GM20431 (cell line): ENCODE measurements around the gene PICALM.
"Not testable (repeated sequence)": the region's sequence is repeated elsewhere in the genome, so short reads cannot be mapped to it uniquely, and the experiment has no call there.

Experiments used
- in situ Hi-C: fragments of 300-500 bp; cut with MseI, MboI; formaldehyde crosslinking; loops from one replicate; pipeline ENCODE4 v1.15.0; 2020; ENCODE audit warnings: low sequenced_read_pairs; ENCODE audit not compliant: unreplicated experiment

Gene PICALM

GRCh38 chr11:86003654-86004053 lies 65.2 kb downstream of the PICALM start:
- in situ Hi-C loops: no loop called here

DNA sequence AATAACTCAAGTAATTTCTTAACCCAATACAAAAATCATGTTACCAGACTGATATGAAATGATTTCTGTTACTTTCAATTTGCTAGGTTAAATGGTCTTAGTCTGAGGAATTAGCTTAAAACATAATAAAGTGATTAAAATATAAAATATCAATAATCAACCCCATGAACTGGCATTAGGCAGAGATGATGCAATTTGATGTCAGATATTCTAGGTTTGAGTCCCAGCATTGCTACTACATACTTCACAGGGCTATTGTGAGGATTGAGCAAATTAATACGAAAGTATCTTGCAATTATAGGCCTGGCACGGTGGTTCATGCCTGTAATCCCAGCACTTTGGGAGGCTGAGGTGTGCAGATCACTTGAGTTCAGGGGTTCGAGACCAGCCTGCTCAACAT lies 66.5 kb downstream of the PICALM start:
- in situ Hi-C loops: no loop called here

- in situ Hi-C loops: no loop called here
Observed at GRCh38 chr11:85991508-85991907, 77.4 kb downstream of the PICALM start.

- in situ Hi-C loops: no loop called here
Observed at GRCh38 chr11:85989746-85990145, 79.1 kb downstream of the PICALM start.

- in situ Hi-C loops: no loop called here
Observed at GRCh38 chr11:85988780-85989179, 80.1 kb downstream of the PICALM start.

DNA sequence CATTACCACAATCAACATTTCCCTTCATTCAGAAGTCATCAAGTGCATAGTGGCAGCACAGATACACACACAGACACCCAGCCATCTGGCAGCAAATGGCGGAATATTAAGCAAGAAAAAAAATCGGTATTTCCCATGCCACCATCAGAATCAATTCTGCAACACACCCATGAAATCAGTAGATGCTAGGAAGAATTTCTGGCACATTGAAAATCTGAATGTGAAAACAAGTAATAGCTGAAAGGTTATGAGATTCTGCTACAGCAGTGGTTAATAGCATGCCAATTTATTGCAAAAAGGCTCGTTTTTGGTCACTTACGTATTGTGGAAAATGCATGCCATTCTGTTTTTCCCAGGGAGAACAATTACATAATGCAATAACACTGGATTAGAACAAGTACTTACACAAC lies 91.1 kb downstream of the PICALM start:
- in situ Hi-C loops: no loop called here

- in situ Hi-C loops: no loop called here
Observed at GRCh38 chr11:85976525-85976924, 92.4 kb downstream of the PICALM start.

DNA sequence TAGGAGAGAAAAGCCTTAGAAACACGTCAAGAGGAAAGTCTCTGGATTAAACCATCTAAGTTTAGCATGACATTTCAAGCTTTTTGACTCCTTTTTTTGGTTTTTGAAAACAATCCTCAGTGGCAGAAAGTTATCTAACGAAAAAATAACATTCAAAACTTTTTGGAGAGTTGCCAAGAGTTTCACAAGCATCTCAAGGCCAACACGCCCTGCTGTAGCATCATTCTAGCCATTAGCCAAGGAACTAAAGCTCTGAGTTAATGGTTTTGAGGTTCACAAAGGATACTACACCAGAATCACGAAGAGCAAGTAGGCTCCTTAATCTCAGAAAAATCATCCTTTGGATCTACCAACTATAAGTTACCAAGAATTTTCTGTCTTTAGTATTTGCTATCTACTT lies 94.8 kb downstream of the PICALM start:
- in situ Hi-C loops: no loop called here

DNA sequence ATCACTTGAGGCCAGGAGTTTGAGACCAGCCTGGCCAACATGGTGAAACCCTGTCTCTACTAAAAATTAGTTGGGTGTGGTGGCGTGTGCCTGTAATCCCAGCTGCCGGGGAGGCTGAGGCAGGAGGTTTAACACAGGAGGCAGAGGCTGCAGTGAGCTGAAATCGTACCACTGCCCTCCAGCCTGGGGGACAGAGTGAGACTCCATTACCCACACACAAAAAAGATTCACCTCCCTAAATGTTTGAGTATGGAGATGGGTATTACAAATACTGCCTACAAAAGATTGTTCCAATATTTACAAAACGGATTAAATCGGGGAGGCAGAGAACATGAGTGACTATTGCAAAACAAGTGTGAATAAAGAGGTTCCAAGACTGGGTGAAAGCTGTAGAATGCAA lies 98.3 kb downstream of the PICALM start:
- in situ Hi-C loops: no loop called here

DNA sequence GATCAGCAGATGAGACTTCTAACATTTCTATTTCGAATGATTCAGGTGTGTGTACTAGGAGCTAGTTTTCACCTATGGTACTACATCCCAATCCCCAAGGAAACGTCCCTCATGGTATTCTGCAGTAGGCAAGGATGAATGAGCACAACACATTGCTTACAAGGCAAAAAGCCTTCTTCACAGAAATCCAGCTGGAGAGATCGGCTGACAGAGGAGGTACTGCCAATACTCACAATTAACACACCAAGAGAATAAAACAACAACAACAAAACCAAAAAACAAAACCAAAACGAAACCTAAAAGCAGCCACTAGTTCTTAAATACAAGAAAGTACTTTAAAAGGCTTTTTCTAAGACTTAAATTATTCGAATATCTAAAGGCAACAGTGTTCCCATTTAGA lies 101.4 kb downstream of the PICALM start:
- in situ Hi-C loops: no loop called here

- in situ Hi-C loops: no loop called here
Observed at GRCh38 chr11:85965202-85965601, 103.7 kb downstream of the PICALM start.

GRCh38 chr11:85961930-85962363 lies 106.9 kb downstream of the PICALM start:
- in situ Hi-C loops: no loop called here

GRCh38 chr11:85961130-85961529 lies 107.8 kb downstream of the PICALM start:
- in situ Hi-C loops: no loop called here

DNA sequence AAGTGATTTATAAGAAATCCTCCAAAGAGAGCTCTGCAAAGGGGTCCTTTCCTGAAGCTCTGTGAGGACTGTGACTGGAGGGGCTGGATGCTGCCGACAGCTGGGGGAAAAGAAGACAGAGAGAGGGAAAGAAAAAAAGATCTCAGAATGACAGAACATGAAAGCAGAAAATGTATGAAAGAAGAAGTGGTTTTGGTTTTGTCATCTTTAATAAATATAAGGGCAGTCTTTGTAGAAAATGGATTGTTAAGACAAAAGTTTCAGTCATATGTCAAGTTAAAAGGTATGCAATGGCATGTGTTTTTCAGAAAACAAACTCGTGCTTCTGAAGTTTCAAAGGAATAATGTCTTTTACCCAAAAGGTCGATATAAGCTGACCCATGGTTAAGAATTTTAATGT lies 108.2 kb downstream of the PICALM start:
- in situ Hi-C loops: no loop called here

DNA sequence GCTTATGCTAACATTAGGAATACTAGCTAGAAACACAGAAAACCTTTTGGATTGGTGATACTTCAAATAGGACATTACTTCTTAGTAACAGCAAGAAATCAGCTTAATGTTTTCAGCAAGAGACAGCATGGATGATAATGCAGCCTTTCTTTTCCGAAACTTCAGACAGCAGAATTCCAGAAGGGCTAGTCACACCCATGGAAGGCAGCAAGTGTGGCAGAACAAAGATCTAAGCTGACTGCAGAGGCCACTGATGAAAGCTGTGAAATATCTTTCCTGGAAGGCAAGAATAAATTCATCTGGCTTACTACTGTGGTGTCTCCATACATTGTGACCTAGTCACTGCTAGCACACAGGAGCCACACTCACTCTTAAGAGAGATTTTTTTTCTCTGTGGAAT lies 113.4 kb downstream of the PICALM start:
- in situ Hi-C loops: no loop called here

- in situ Hi-C loops: no loop called here
Observed at GRCh38 chr11:85953491-85954143, 115.3 kb downstream of the PICALM start.

GRCh38 chr11:85952108-85952485 lies 116.8 kb downstream of the PICALM start:
- in situ Hi-C loops: not testable (repeated sequence)

DNA sequence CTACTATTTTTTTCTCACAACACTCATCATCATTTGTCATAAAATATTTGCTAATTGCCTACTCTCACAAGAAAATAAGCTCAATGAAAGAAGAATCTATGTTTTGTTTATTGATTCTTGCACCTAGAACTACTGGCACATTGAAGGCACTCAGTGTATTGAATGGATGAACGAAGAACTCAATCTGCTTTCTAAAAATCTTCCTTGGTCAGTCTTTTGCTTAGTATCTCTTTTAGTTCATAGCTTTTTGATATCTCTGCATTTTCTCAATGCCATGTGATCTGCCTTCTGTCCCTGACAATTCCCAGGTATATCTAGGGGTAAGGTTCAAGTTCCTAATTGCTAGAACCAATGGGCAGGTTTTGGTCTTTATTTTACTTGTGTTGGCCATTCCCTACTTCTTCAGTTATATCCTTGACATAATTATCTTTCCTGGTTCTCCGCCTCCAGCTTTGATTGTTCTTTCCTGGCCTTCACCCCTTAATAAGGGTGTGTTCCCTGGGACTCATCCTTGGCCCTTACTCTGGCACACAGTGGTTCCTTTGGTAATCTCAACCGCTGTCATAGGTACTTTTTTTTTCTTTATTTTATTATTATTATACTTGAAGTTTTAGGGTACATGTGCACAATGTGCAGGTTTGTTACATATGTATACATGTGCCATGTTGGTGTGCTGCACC lies 117.3 kb downstream of the PICALM start:
- in situ Hi-C loops: no loop called here

- in situ Hi-C loops: no loop called here
Observed at GRCh38 chr11:85951049-85951405, 117.9 kb downstream of the PICALM start.

GRCh38 chr11:85950317-85951048 lies 118.4 kb downstream of the PICALM start:
- in situ Hi-C loops: no loop called here

DNA sequence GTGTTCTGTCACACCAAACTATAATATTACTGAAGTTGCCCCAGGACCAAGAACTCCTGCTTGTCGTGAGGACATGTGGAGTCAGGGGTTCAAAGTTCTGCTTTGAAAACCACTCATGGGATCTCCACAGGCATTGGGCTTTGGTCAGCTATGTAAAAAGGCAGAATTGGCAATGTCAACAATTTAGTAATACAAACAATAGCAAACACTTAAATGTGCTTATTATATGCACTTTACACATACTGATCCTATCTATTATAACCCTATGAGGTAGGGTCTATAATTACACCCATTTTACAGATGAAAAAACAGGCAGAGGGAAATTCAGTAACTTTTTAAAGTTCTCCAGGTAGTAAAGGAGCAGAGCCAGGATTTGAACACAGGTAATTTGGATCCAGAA lies 119.1 kb downstream of the PICALM start:
- in situ Hi-C loops: no loop called here
